ENCODE data around the gene PARN.

- no peak for TF ChIP-seq EZH2 (IDR thresholded peaks at IDR 0.05; ENCODE audit: borderline replicate concordance, low read length)
- TF ChIP-seq, protein P1, sequence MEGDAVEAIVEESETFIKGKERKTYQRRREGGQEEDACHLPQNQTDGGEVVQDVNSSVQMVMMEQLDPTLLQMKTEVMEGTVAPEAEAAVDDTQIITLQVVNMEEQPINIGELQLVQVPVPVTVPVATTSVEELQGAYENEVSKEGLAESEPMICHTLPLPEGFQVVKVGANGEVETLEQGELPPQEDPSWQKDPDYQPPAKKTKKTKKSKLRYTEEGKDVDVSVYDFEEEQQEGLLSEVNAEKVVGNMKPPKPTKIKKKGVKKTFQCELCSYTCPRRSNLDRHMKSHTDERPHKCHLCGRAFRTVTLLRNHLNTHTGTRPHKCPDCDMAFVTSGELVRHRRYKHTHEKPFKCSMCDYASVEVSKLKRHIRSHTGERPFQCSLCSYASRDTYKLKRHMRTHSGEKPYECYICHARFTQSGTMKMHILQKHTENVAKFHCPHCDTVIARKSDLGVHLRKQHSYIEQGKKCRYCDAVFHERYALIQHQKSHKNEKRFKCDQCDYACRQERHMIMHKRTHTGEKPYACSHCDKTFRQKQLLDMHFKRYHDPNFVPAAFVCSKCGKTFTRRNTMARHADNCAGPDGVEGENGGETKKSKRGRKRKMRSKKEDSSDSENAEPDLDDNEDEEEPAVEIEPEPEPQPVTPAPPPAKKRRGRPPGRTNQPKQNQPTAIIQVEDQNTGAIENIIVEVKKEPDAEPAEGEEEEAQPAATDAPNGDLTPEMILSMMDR (conservative IDR thresholded peaks at IDR 0.05 in 1 of 2, IDR thresholded peaks at IDR 0.05 in 1 of 2; ENCODE audit: extremely low read depth in 1 of 2, insufficient read depth in 1 of 2, low read depth in 1 of 2, low read length in 2 of 2), result no peak
Measured at GRCh38 chr16:14510581-14510938, 119.5 kb downstream of the PARN start.

Measured in mammary epithelial cell (primary cell).